Activated CD4-positive, alpha-beta T cell treated with anti-CD3 and anti-CD28 coated beads for 36 hours (primary cell): Measurements from ENCODE around the gene CKAP5. TPM values are rescaled to one million over a fixed set of nuclear protein-coding genes. Genes with fewer than 3 reads are reported as not detected.

Source experiments
- ATAC-seq: fragments of 200-7000 bp; cut with Tn5 transposase; one replicate; pipeline ENCODE4 v1.10.0; 2021; ENCODE audit warnings: mild to moderate bottlenecking, moderate library complexity
- CTCF ChIA-PET: fragments of 350-600 bp; sonication (Branson Sonifier 250); formaldehyde crosslinking; loops from one replicate; lab custom pipeline; 2021; ENCODE audit warnings: antibody characterized with exemption; lab: Charles Lee
- POLR2A ChIA-PET: fragments of 350-600 bp; sonication (Branson Sonifier 250); formaldehyde crosslinking; loops from one replicate; lab custom pipeline; 2021; ENCODE audit warnings: antibody characterized with exemption, inconsistent platforms; lab: Charles Lee
- DNase-seq: peaks from one replicate; pipeline ENCODE4 v3.0.0-alpha.2; 2020
- H3K27ac Mint-ChIP-seq: one replicate; pipeline ENCODE4 v1.8.0; 2021; ENCODE audit warnings: mixed read lengths
- H3K27me3 Mint-ChIP-seq: one replicate; pipeline ENCODE4 v1.8.0; 2021; ENCODE audit warnings: mixed read lengths
- H3K36me3 Mint-ChIP-seq: one replicate; pipeline ENCODE4 v1.8.0; 2021; ENCODE audit warnings: low read depth, mixed read lengths
- H3K4me1 Mint-ChIP-seq: one replicate; pipeline ENCODE4 v1.8.0; 2021; ENCODE audit warnings: mixed read lengths
- H3K4me3 Mint-ChIP-seq: one replicate; pipeline ENCODE4 v1.8.0; 2021; ENCODE audit warnings: mild to moderate bottlenecking, moderate library complexity, mixed read lengths
- H3K9me3 Mint-ChIP-seq: one replicate; pipeline ENCODE4 v1.8.0; 2021; ENCODE audit warnings: low read depth, mixed read lengths
- intact Hi-C, 2 experiments: fragments of 100-400 bp; cut with DNase I in 1 of 2; cut with micrococcal nuclease in 1 of 2; formaldehyde crosslinking; loops; one replicate each; pipeline versions ENCODE4 v1.14.2 to v1.15.1; 2022 to 2024; cut with DNase I, micrococcal nuclease
- total RNA-seq, 2 experiments: library from RNA; stranded (reverse); gene quantifications; one replicate each; pipeline ENCODE4 v1.2.3, GENCODE V29; 2021

CKAP5 gene
- total RNA-seq, 2 experiments from 2014 or later = 166 to 183 TPM

DNA sequence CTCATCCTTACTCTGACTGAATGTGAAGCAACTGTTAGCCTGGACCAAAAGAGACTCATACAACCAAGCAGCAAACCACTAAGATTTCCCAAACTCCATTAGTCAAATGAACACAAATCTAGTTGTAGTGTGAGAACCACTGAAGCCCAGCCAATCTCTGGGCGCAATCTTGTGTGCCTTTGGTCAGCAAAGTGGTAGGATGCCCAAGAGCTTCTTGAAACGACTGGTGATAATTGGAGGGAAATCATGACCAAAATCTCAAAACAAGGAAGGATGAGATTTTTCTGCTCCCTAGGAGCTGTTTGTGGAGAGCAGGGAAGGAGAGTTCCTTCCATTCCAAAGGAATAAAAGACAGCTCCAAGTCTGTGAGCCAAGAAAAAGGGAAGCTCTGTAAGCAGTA is 103.0 kb downstream of the CKAP5 start:
- peaks cover 43% of the 10 kb centered on the region for H3K36me3 Mint-ChIP-seq
- H3K27me3 Mint-ChIP-seq = no peaks in the 10 kb centered on the region
- H3K4me3 Mint-ChIP-seq = no peak overlapping the region
- no peak for DNase-seq
- no peak overlapping the region for H3K27ac Mint-ChIP-seq
- no peak for ATAC-seq
- intact Hi-C loops = no loop called here
- no peaks in the 10 kb centered on the region for H3K9me3 Mint-ChIP-seq
- POLR2A ChIA-PET = no interaction called here
- CTCF ChIA-PET = no interaction called here
- no peaks in the 10 kb centered on the region for H3K4me1 Mint-ChIP-seq

- CTCF ChIA-PET = interaction anchor here (0.7 kb wide), 1 partner anchor 48 kb away, joined by 3 read pairs; no protein-coding TSS in a partner anchor
Observed at GRCh38 chr11:46741600-46742484, 104.2 kb downstream of the CKAP5 start.

GRCh38 chr11:46738887-46739286 is 107.2 kb downstream of the CKAP5 start:
- intact Hi-C loops = no loop called here
- no peak overlapping the region for H3K27ac Mint-ChIP-seq
- no peaks in the 10 kb centered on the region for H3K27me3 Mint-ChIP-seq
- H3K4me1 Mint-ChIP-seq = no peaks in the 10 kb centered on the region
- POLR2A ChIA-PET = no interaction called here
- ATAC-seq (no peak), DNase-seq (no peak)
- no peak overlapping the region for H3K4me3 Mint-ChIP-seq
- no peaks in the 10 kb centered on the region for H3K9me3 Mint-ChIP-seq
- CTCF ChIA-PET = interaction anchor here (0.8 to 0.9 kb wide), 2 partner anchors 14 to 273 kb away, joined by 3 to 4 read pairs; no protein-coding TSS in a partner anchor
- peaks cover 27% of the 10 kb centered on the region for H3K36me3 Mint-ChIP-seq

More at GRCh38 chr11:46741600-46742484, 104.2 kb downstream of the CKAP5 start:
- H3K27me3 Mint-ChIP-seq = no peaks in the 10 kb centered on the region
- H3K4me3 Mint-ChIP-seq = no peak overlapping the region
- intact Hi-C loops = no loop called here
- H3K4me1 Mint-ChIP-seq = no peaks in the 10 kb centered on the region
- H3K36me3 Mint-ChIP-seq = peaks cover 39% of the 10 kb centered on the region
- POLR2A ChIA-PET = interaction anchor here (0.7 kb wide), 2 partner anchors 201 to 497 kb away, joined by 3 to 4 read pairs; no protein-coding TSS in a partner anchor
- H3K9me3 Mint-ChIP-seq = no peaks in the 10 kb centered on the region
- no peak for ATAC-seq
- no peak overlapping the region for H3K27ac Mint-ChIP-seq
- no peak for DNase-seq

DNA sequence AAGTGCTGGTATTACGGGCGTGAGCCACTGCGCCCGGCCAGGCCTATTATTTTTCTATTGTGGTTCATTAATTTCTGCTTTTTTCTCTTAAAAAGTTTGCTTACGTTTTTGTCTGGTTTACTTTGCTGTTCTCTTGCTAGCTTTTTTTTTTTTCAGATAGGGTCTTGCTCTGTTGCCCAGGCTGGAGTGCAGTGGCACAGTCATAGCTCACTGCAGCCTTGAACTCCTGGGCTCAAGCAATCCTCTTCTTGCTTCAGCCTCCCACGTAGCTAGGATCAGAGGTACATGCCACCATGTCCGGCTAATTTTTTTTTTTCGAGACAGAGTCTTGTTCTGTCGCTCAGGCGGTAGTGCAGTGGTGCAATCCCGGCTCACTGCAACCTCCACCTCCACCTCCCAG is 108.4 kb downstream of the CKAP5 start:
- no peaks in the 10 kb centered on the region for H3K27me3 Mint-ChIP-seq
- ChIA-PET POLR2A (no interaction called here), CTCF (interaction anchor here (0.6 kb wide), 2 partner anchors 20 to 998 kb away, joined by 3 read pairs; no protein-coding TSS in a partner anchor)
- H3K27ac Mint-ChIP-seq = no peak overlapping the region
- H3K4me3 Mint-ChIP-seq = no peak overlapping the region
- intact Hi-C loops = no loop called here
- H3K4me1 Mint-ChIP-seq = no peaks in the 10 kb centered on the region
- DNase-seq (no peak), ATAC-seq (no peak)
- no peaks in the 10 kb centered on the region for H3K9me3 Mint-ChIP-seq
- peaks cover 18% of the 10 kb centered on the region for H3K36me3 Mint-ChIP-seq

DNA sequence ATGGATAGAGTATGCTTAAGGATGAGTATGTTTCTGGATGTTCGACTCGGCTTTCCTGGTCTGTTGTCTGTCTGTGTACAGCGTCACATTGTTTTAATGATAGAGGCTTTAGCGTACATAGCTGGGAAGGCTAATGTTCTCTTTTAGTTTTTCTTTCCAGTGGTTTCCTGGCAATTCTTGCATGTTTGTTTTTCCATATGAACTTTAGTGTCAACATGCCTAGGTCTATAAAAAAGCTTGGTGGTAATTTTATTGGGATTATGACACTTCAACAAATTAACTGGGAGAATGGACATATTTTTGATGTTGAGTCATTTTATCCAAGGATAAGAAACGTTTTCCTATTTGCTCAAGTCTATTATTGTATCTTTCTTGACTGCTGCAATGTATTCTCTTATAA is 109.5 kb downstream of the CKAP5 start:
- no peak for DNase-seq
- intact Hi-C loops = no loop called here
- H3K4me1 Mint-ChIP-seq = no peaks in the 10 kb centered on the region
- CTCF ChIA-PET = interaction anchor here (0.7 kb wide), 1 partner anchor 11 kb away, joined by 3 read pairs; no protein-coding TSS in a partner anchor
- no peak overlapping the region for H3K4me3 Mint-ChIP-seq
- ATAC-seq = no peak
- POLR2A ChIA-PET = no interaction called here
- no peaks in the 10 kb centered on the region for H3K9me3 Mint-ChIP-seq
- H3K27ac Mint-ChIP-seq = no peak overlapping the region
- H3K36me3 Mint-ChIP-seq = peaks cover 7% of the 10 kb centered on the region
- no peaks in the 10 kb centered on the region for H3K27me3 Mint-ChIP-seq

DNA sequence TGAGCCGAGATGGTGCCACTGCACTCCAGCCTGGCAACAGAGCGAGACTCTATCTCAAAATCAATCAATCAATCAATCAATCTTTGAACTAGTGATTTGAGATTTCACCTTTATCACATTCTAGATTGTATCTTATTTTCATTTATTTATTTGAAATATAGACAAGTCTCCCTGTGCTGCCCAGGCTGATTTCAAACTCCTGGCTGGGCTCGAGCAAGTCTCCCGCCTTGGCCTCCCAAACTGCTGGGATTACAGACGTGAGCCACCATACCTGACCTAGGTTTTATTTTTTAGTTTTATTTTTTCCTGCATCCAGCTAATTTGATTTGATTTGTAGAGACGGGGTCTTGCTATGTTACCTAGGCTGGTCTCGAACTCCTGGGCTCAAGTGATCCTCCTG is 109.9 kb downstream of the CKAP5 start:
- ATAC-seq (no peak), DNase-seq (no peak)
- Mint-ChIP-seq H3K4me3 (no peak overlapping the region), H3K4me1 (no peaks in the 10 kb centered on the region), H3K36me3 (peaks cover 3% of the 10 kb centered on the region), H3K27me3 (no peaks in the 10 kb centered on the region), H3K27ac (no peak overlapping the region), H3K9me3 (no peaks in the 10 kb centered on the region)
- CTCF ChIA-PET = interaction anchor here (0.7 kb wide), 1 partner anchor 11 kb away, joined by 3 read pairs; no protein-coding TSS in a partner anchor
- intact Hi-C loops = no loop called here
- POLR2A ChIA-PET = no interaction called here

DNA sequence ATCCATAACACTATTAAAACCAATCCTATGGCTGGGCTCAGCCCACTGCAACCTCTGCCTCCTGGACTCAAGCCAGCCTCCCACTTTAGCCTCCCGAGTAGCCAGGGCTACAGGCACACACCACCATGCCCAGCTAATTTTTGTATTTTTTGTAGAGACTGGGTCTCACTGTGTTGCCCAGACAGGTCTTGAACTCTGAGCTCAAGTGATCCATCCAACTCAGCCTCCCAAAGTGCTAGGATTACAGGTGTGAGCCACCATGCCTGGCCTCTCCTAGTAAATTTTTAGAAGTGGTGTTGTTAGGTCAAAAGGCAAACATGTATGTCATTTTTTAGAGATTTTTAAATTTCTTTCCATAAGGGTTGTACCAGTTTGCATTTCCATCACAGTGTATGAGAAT is 112.8 kb downstream of the CKAP5 start:
- no peaks in the 10 kb centered on the region for H3K4me1 Mint-ChIP-seq
- H3K36me3 Mint-ChIP-seq = no peaks in the 10 kb centered on the region
- DNase-seq (no peak), ATAC-seq (no peak)
- no peaks in the 10 kb centered on the region for H3K9me3 Mint-ChIP-seq
- no peaks in the 10 kb centered on the region for H3K27me3 Mint-ChIP-seq
- H3K4me3 Mint-ChIP-seq = no peak overlapping the region
- POLR2A ChIA-PET = no interaction called here
- CTCF ChIA-PET = no interaction called here
- no peak overlapping the region for H3K27ac Mint-ChIP-seq
- intact Hi-C loops = no loop called here

GRCh38 chr11:46731545-46731944 is 114.5 kb downstream of the CKAP5 start:
- no peaks in the 10 kb centered on the region for H3K36me3 Mint-ChIP-seq
- H3K4me3 Mint-ChIP-seq = no peak overlapping the region
- DNase-seq = no peak
- no peaks in the 10 kb centered on the region for H3K27me3 Mint-ChIP-seq
- POLR2A ChIA-PET = interaction anchor here (0.7 kb wide), 1 partner anchor 36 kb away, joined by 6 read pairs; no protein-coding TSS in a partner anchor
- CTCF ChIA-PET = no interaction called here
- intact Hi-C loops = no loop called here
- no peaks in the 10 kb centered on the region for H3K9me3 Mint-ChIP-seq
- ATAC-seq = no peak
- no peaks in the 10 kb centered on the region for H3K4me1 Mint-ChIP-seq
- no peak overlapping the region for H3K27ac Mint-ChIP-seq

DNA sequence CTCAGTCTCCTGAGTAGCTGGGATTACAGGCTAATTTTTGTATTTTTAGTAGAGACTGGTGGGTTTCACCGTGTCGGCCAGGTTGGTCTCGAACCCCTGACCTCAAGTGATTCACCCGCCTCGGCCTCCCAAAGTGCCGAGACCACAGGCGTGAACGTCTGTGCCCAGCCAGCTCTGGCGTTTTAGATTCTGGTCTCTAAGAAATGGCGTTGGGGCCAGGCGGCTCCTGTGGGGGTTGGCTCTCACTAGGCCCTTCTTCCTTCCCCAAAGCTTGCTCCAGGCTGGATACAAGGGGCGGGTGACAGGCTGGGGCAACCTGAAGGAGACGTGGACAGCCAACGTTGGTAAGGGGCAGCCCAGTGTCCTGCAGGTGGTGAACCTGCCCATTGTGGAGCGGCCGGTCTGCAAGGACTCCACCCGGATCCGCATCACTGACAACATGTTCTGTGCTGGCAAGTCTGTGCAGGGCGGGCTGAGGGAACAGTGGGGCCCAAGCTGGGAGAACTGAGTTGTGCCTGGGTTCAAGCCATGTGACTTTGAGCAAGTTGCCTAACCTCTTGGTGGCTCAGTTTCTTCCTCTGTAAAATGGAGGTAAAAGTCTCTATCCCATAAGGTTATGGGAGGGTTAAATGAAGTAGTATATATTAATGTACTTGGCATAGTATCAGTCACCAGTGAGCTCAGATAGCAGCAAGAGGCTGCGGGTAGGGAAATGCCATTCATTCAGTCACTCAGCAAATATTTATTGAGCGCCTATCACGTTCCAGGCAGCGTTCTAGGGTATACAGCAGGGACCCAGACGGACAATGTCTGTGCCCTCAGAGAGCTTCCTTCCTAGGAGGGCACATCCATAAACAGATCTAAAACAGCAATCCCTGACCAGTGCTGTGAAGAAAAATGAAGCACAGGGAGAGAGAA is 116.7 kb downstream of the CKAP5 start:
- no peak overlapping the region for H3K4me3 Mint-ChIP-seq
- H3K9me3 Mint-ChIP-seq = no peaks in the 10 kb centered on the region
- H3K4me1 Mint-ChIP-seq = no peaks in the 10 kb centered on the region
- ChIA-PET POLR2A (no interaction called here), CTCF (interaction anchor here (0.7 kb wide), 1 partner anchor 1537 kb away, joined by 4 read pairs; no protein-coding TSS in a partner anchor)
- no peak overlapping the region for H3K27ac Mint-ChIP-seq
- ATAC-seq = no peak
- no peaks in the 10 kb centered on the region for H3K27me3 Mint-ChIP-seq
- H3K36me3 Mint-ChIP-seq = no peaks in the 10 kb centered on the region
- intact Hi-C loops = no loop called here
- no peak for DNase-seq

- Mint-ChIP-seq H3K4me3 (no peak overlapping the region), H3K27ac (no peak overlapping the region), H3K36me3 (no peaks in the 10 kb centered on the region), H3K4me1 (no peaks in the 10 kb centered on the region), H3K27me3 (no peaks in the 10 kb centered on the region), H3K9me3 (no peaks in the 10 kb centered on the region)
- POLR2A ChIA-PET = no interaction called here
- CTCF ChIA-PET = no interaction called here
- no peak for DNase-seq
- ATAC-seq = no peak
- intact Hi-C loops = no loop called here
Observed at GRCh38 chr11:46728659-46729040, 117.4 kb downstream of the CKAP5 start.

GRCh38 chr11:46727952-46728658 is 118.0 kb downstream of the CKAP5 start:
- no peaks in the 10 kb centered on the region for H3K36me3 Mint-ChIP-seq
- no peaks in the 10 kb centered on the region for H3K4me1 Mint-ChIP-seq
- intact Hi-C loops = no loop called here
- no peak overlapping the region for H3K27ac Mint-ChIP-seq
- POLR2A ChIA-PET = no interaction called here
- DNase-seq (no peak), ATAC-seq (no peak)
- H3K9me3 Mint-ChIP-seq = no peaks in the 10 kb centered on the region
- CTCF ChIA-PET = no interaction called here
- no peaks in the 10 kb centered on the region for H3K27me3 Mint-ChIP-seq
- no peak overlapping the region for H3K4me3 Mint-ChIP-seq
